Mesenchymal stem cell (in vitro differentiated cells and primary cell): ENCODE results near the gene CXCL5.
"Not testable (repeated sequence)": the region's sequence is repeated elsewhere in the genome, so short reads cannot be mapped to it uniquely, and the experiment has no call there.

ENCODE experiments used
- DNase-seq: peaks from one replicate; pipeline ENCODE4 v3.0.0-alpha.2; 2013
- H2AFZ ChIP-seq: one replicate; pipeline ENCODE4 v1.6.1; 2013; ENCODE audit warnings: low read depth, mild to moderate bottlenecking, control low read depth, inconsistent platforms, low read length, moderate library complexity
- H2AK5ac ChIP-seq: 2 replicates; pipeline ENCODE4 v1.6.1; 2013; ENCODE audit warnings: low read length, moderate library complexity, mild to moderate bottlenecking, inconsistent platforms; ENCODE audit not compliant: severe bottlenecking
- H2BK120ac ChIP-seq: one replicate; pipeline ENCODE4 v1.6.1; 2013; ENCODE audit warnings: low read depth, mild to moderate bottlenecking, inconsistent platforms, low read length, moderate library complexity
- H2BK12ac ChIP-seq, 2 experiments: one replicate each; pipeline ENCODE4 v1.6.1; 2013; ENCODE audit warnings: inconsistent platforms in 2 of 2, low read length in 2 of 2, mild to moderate bottlenecking in 2 of 2, moderate library complexity in 2 of 2, control low read depth in 1 of 2
- H2BK15ac ChIP-seq: one replicate; pipeline ENCODE4 v1.6.1; 2013; ENCODE audit warnings: mild to moderate bottlenecking, low read depth, inconsistent platforms; ENCODE audit not compliant: poor library complexity, severe bottlenecking
- H2BK5ac ChIP-seq: 2 replicates; pipeline ENCODE4 v1.6.1; 2013; ENCODE audit warnings: low read depth, mild to moderate bottlenecking, low read length, control low read depth, inconsistent platforms; ENCODE audit not compliant: poor library complexity, severe bottlenecking
- H3K14ac ChIP-seq, 2 experiments: one replicate each; pipeline ENCODE4 v1.6.1; 2013; ENCODE audit warnings: inconsistent platforms in 2 of 2, low read length in 2 of 2, control low read depth in 1 of 2, mild to moderate bottlenecking in 1 of 2, moderate library complexity in 1 of 2
- H3K18ac ChIP-seq, 2 experiments: one replicate each; pipeline ENCODE4 v1.6.1; 2013; ENCODE audit warnings: inconsistent platforms in 2 of 2, low read length in 2 of 2, control low read depth in 1 of 2, low read depth in 1 of 2, mild to moderate bottlenecking in 1 of 2
- H3K23ac ChIP-seq, 2 experiments: one replicate each; pipeline ENCODE4 v1.6.1; 2013; ENCODE audit warnings: inconsistent platforms in 2 of 2, low read length in 2 of 2, mild to moderate bottlenecking in 2 of 2, moderate library complexity in 2 of 2, control low read depth in 1 of 2
- H3K27ac ChIP-seq: 2 replicates; pipeline ENCODE4 v1.5.1; 2013; ENCODE audit warnings: mild to moderate bottlenecking, moderate library complexity, low read length, control low read depth, inconsistent platforms; ENCODE audit not compliant: poor library complexity, severe bottlenecking
- H3K27me3 ChIP-seq, 2 experiments: 2 replicates each; pipeline versions ENCODE4 v1.6.1 to v1.7.0; 2013; ENCODE audit warnings: low read length in 2 of 2, mild to moderate bottlenecking in 2 of 2, moderate library complexity in 2 of 2, control low read depth in 1 of 2, inconsistent platforms in 1 of 2; ENCODE audit not compliant: control insufficient read depth in 1 of 2, insufficient read depth in 1 of 2
- H3K36me3 ChIP-seq, 2 experiments: 2 replicates each; pipeline versions ENCODE4 v1.6.1 to v1.7.0; 2013; ENCODE audit warnings: low read length in 2 of 2, control low read depth in 1 of 2, inconsistent platforms in 1 of 2, low read depth in 1 of 2, mild to moderate bottlenecking in 1 of 2; ENCODE audit not compliant: insufficient read depth in 2 of 2, control insufficient read depth in 1 of 2
- H3K4ac ChIP-seq, 2 experiments: one replicate each; pipeline ENCODE4 v1.6.1; 2013; ENCODE audit warnings: inconsistent platforms in 2 of 2, low read length in 2 of 2, mild to moderate bottlenecking in 2 of 2, moderate library complexity in 2 of 2, control low read depth in 1 of 2, low read depth in 1 of 2
- H3K4me1 ChIP-seq: 2 replicates; pipeline ENCODE4 v1.6.1; 2013; ENCODE audit warnings: low read depth, low read length, control low read depth; ENCODE audit not compliant: control insufficient read depth, insufficient read depth
- H3K4me2 ChIP-seq: 2 replicates; pipeline ENCODE4 v1.6.1; 2013; ENCODE audit warnings: low read length, mild to moderate bottlenecking, inconsistent platforms; ENCODE audit not compliant: poor library complexity, severe bottlenecking
- H3K4me3 ChIP-seq, 2 experiments: 2 replicates each; pipeline versions ENCODE4 v1.5.1 to v1.7.0; 2013; ENCODE audit warnings: low read length in 2 of 2, mild to moderate bottlenecking in 2 of 2, control low read depth in 1 of 2, low read depth in 1 of 2; ENCODE audit not compliant: insufficient read depth in 1 of 2
- H3K79me1 ChIP-seq: replicated peaks from 2 replicates; pipeline ENCODE4 v1.6.1; 2013; ENCODE audit warnings: mild to moderate bottlenecking, control low read depth, low read length, inconsistent platforms; ENCODE audit not compliant: poor library complexity, severe bottlenecking
- H3K9ac ChIP-seq: 2 replicates; pipeline ENCODE4 v1.7.0; 2013; ENCODE audit warnings: mild to moderate bottlenecking, low read length, moderate library complexity
- H3K9me3 ChIP-seq: 2 replicates; pipeline ENCODE4 v1.7.0; 2013; ENCODE audit warnings: mild to moderate bottlenecking, low read length; ENCODE audit not compliant: control insufficient read depth
- H4K8ac ChIP-seq: one replicate; pipeline ENCODE4 v1.6.1; 2013; ENCODE audit warnings: inconsistent platforms, mild to moderate bottlenecking, low read length, moderate library complexity
- H4K91ac ChIP-seq: one replicate; pipeline ENCODE4 v1.6.1; 2013; ENCODE audit warnings: mild to moderate bottlenecking, low read length, inconsistent platforms
- WGBS: methylation state at CpG from one replicate; pipeline ENCODE4 v1.1.7; 2013; ENCODE audit warnings: mixed read lengths; 5-methylcytosine and 5-hydroxymethylcytosine counted together

Gene CXCL5

DNA sequence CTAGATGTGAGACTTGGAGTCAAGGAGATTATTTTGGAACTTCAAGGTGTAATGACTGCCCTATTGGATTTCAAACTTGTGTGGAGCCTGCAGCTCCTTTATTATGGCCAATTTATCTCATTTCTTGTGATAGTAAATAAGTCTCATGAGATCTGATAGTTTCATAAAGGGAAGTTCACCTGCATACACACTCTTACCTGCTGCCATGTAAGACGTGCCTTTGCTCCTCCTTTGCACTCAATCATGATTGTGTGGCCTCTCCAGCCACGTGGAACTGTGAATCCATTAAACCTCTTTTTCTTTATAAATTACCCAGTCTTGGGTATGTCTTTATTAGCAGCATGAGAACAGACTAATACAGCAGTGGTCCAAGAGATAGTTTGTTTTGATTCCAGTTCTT lies 35.8 kb downstream of the CXCL5 start:
- no peak overlapping the region for H3K27ac ChIP-seq
- no peak overlapping the region for H2BK120ac ChIP-seq
- no peaks in the 10 kb centered on the region for H3K79me1 ChIP-seq
- H3K4me3 ChIP-seq: no peak overlapping the region
- H3K23ac ChIP-seq: no peak overlapping the region
- no peak overlapping the region for H4K8ac ChIP-seq
- no peak overlapping the region for H3K18ac ChIP-seq
- no peak for DNase-seq
- no peak overlapping the region for H3K14ac ChIP-seq
- WGBS: 100% methylated on average over 1 of the region's 2 CpGs
- no peak overlapping the region for H2AFZ ChIP-seq
- no peak overlapping the region for H3K4ac ChIP-seq
- no peak overlapping the region for H3K4me2 ChIP-seq
- H3K4me1 ChIP-seq: no peaks in the 10 kb centered on the region
- no peak overlapping the region for H2AK5ac ChIP-seq
- H2BK12ac ChIP-seq: no peak overlapping the region
- H3K27me3 ChIP-seq: no peaks in the 10 kb centered on the region
- no peak overlapping the region for H2BK15ac ChIP-seq
- no peak overlapping the region for H2BK5ac ChIP-seq
- H3K9me3 ChIP-seq: peaks cover 31% of the 10 kb centered on the region
- H4K91ac ChIP-seq: no peak overlapping the region
- H3K9ac ChIP-seq: no peak overlapping the region
- no peaks in the 10 kb centered on the region for H3K36me3 ChIP-seq

DNA sequence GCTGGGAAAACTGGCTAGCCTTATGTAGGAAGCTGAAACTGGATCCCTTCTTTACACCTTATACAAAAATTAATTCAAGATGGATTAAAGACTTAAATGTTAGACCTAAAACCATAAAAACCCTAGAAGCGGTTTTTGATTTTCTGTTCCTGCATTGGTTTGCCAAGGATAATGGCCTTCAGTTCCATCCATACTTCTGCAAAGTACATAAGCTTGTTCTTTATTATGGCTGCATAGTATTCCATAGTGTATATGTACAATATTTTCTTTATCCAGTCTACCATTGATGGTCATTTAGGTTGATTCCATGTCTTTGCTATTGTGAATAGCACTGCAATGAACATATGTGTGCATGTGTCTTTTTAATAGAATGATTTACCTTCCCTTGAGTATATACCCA lies 39.4 kb downstream of the CXCL5 start:
- H2BK15ac ChIP-seq, H2AK5ac ChIP-seq, H3K4me1 ChIP-seq, H4K91ac ChIP-seq, H4K8ac ChIP-seq, H2BK5ac ChIP-seq, H3K27me3 ChIP-seq, H3K4ac ChIP-seq, H2BK12ac ChIP-seq, H3K36me3 ChIP-seq, H2AFZ ChIP-seq, H2BK120ac ChIP-seq, H3K79me1 ChIP-seq, H3K23ac ChIP-seq, H3K27ac ChIP-seq, H3K18ac ChIP-seq, H3K4me2 ChIP-seq, H3K14ac ChIP-seq, H3K9ac ChIP-seq, DNase-seq, H3K4me3 ChIP-seq: not testable (repeated sequence)
- WGBS: 100% methylated on average over 1 of the region's 1 CpG
- peaks cover 39% of the 10 kb centered on the region for H3K9me3 ChIP-seq

DNA sequence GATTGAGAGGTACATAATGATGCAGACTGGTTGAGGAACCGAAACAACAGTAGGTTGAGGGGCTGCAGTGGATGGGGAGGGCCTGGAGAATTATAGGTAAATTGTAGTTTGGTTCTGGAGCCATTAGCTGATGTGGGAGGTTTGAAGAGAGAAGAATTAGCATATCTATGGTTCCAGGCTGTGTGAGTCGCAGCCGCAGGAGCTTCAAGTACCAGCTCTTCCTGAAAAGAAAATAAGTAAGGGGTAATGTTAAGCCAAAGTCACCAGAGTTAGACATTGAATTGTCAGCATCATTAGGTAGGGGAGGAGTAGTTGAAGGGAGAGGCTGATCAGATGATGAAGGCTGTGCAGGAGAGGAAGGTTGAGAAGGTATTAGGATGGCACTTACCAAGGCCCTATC lies 46.1 kb downstream of the CXCL5 start:
- DNase-seq: no peak
- H3K4me1 ChIP-seq: no peaks in the 10 kb centered on the region

DNA sequence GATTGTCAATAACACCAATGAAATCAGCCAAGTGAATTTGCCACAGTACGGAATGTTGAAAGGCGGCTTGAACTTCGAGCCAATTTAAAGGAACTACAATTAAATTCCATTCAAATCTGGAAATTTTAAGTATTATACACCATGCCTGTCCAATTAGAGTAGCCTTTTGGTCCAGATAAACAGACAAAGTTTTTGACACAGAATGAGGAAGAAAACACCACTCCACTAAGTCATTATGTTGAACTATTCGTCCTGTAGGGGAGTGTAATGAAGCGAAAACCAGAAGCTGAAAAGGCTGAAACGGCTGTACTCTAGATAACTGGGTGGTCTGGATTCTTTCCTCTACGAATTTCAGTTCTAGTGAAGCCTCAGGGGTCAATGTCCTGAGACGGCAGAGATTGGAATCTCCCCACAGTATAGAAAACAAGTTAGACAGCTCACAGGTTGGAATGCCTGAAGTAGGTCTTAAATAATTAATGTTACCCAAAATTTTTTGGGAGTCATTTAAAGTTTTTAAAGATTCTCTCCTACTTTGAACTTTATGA lies 48.0 kb downstream of the CXCL5 start:
- H2BK120ac ChIP-seq, H3K4me1 ChIP-seq, H2BK12ac ChIP-seq, H3K4me3 ChIP-seq, H3K4ac ChIP-seq, DNase-seq, H4K91ac ChIP-seq, H3K27ac ChIP-seq, H3K23ac ChIP-seq, H4K8ac ChIP-seq, H2BK15ac ChIP-seq, H2AFZ ChIP-seq, H3K18ac ChIP-seq, H2BK5ac ChIP-seq, H3K4me2 ChIP-seq, H3K14ac ChIP-seq, H3K79me1 ChIP-seq, H3K27me3 ChIP-seq, H3K9ac ChIP-seq, H3K9me3 ChIP-seq, H3K36me3 ChIP-seq, H2AK5ac ChIP-seq: not testable (repeated sequence)
- 54% methylated on average over 7 of the region's 8 CpGs for WGBS

More for the DNA sequence above, 46.1 kb downstream of the CXCL5 start:
- Histone ChIP-seq H4K8ac (no peak overlapping the region), H3K23ac (no peak overlapping the region), H3K36me3 (no peaks in the 10 kb centered on the region), H2AK5ac (no peak overlapping the region), H3K4ac (no peak overlapping the region), H3K79me1 (no peaks in the 10 kb centered on the region), H3K14ac (no peak overlapping the region), H2BK120ac (no peak overlapping the region), H3K9me3 (peaks cover 8% of the 10 kb centered on the region), H3K27ac (no peak overlapping the region), H3K4me3 (no peak overlapping the region), H3K27me3 (no peaks in the 10 kb centered on the region), H2AFZ (no peak overlapping the region), H2BK12ac (no peak overlapping the region), H3K18ac (no peak overlapping the region), H3K4me2 (no peak overlapping the region), H3K9ac (no peak overlapping the region), H2BK15ac (no peak overlapping the region), H2BK5ac (no peak overlapping the region), H4K91ac (no peak overlapping the region)
- WGBS: 81% methylated on average over 3 of the region's 3 CpGs
